ENCODE data around the gene FBLIM1.

DNA sequence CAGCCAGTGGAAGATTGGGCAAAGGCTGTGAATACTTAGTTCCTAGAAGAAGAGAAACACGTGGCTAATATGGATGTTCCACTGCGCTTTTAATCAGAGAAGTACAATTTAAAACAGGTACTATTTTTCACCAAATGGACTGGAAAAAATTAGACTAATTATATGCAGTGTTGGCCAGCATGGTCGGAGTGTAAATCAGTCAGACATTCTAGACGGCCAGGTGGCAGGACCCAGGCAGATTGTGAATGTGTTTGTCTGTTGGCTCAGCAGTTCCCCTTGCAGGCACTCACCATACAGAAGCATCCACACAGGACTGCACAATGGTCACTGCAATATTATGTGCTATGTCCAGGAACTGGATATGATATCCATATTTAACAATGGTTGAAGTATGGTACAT, 46.4 kb upstream of the FBLIM1 start:
- TF ChIP-seq CTCF (IDR thresholded peaks at IDR 0.05) = no peak
- no peak for TF ChIP-seq POLR2AphosphoS5 (IDR thresholded peaks at IDR 0.05)
- TF ChIP-seq POLR2A (IDR thresholded peaks at IDR 0.05) = no peak

Measured in breast epithelium (tissue), 3 donors.